Measurements from ENCODE around the gene CLCNKB.

GRCh38 chr1:16029288-16029687 lies 14.3 kb upstream of the CLCNKB start:
- TF ChIP-seq CTCF (IDR thresholded peaks at IDR 0.05), result no peak
- TF ChIP-seq POLR2AphosphoS5 (IDR thresholded peaks at IDR 0.05; ENCODE audit: insufficient read depth in 1 of 2, low read depth in 1 of 2), result no peak

Data from vagina (tissue), 2 donors.